ENCODE data around the gene UBE2I. TPM values are rescaled to one million over a fixed set of nuclear protein-coding genes. Genes with fewer than 3 reads are reported as not detected.

The UBE2I gene
- total RNA-seq, 1 experiment from 2014 or later = 71.3 TPM

- Histone ChIP-seq H3K4me3 (ENCODE audit: low read length) (no peak overlapping the region), H3K4me2 (ENCODE audit: low read length) (no peak overlapping the region), H3K79me2 (ENCODE audit: low read length) (no peaks in the 10 kb centered on the region), H3F3A (ENCODE audit: low read length, unreplicated experiment) (no peaks in the 10 kb centered on the region), H3K27ac (ENCODE audit: low read length) (no peak overlapping the region), H3K9me3 (ENCODE audit: low read length) (no peaks in the 10 kb centered on the region), H3K36me3 (ENCODE audit: low read depth, low read length) (no peaks in the 10 kb centered on the region), H3K27me3 (ENCODE audit: low read length) (no peaks in the 10 kb centered on the region), H4K20me1 (ENCODE audit: low read length) (no peaks in the 10 kb centered on the region), H3K9me2 (replicated peaks; ENCODE audit: low read length) (no peaks in the 10 kb centered on the region), H3K9ac (ENCODE audit: low read length) (no peak overlapping the region), H2AFZ (ENCODE audit: low read length) (no peak overlapping the region), H3K4me1 (ENCODE audit: insufficient read depth, low read length) (no peaks in the 10 kb centered on the region)
- ATAC-seq = no peak
- TF ChIP-seq EZH2 (IDR thresholded peaks at IDR 0.05; ENCODE audit: low read length, unreplicated experiment) (no peak), EZH2phosphoT487 (IDR thresholded peaks at IDR 0.05; ENCODE audit: borderline replicate concordance, low read length) (no peak), CTCF (conservative IDR thresholded peaks at IDR 0.05; ENCODE audit: low read depth, low read length) (no peak)
- no TSS peak for BruUV-seq (replicated peaks)
- intact Hi-C loops (cut with micrococcal nuclease) = no loop called here
- no peak for DNase-seq
- ChIA-PET CTCF (no interaction called here), POLR2A (ENCODE audit: unreplicated experiment) (no interaction called here)
These were observed 32.9 kb upstream of the UBE2I start for GRCh38 chr16:1276580-1276878.

- no peak for ATAC-seq
- Histone ChIP-seq H3K4me1 (ENCODE audit: insufficient read depth, low read length) (no peaks in the 10 kb centered on the region), H3K4me3 (ENCODE audit: low read length) (no peak overlapping the region), H3K9me3 (ENCODE audit: low read length) (no peaks in the 10 kb centered on the region), H3K27me3 (ENCODE audit: low read length) (no peaks in the 10 kb centered on the region), H3K9me2 (replicated peaks; ENCODE audit: low read length) (no peaks in the 10 kb centered on the region), H3K9ac (ENCODE audit: low read length) (no peak overlapping the region), H3F3A (ENCODE audit: low read length, unreplicated experiment) (no peaks in the 10 kb centered on the region), H3K79me2 (ENCODE audit: low read length) (no peaks in the 10 kb centered on the region), H3K36me3 (ENCODE audit: low read depth, low read length) (no peaks in the 10 kb centered on the region), H3K27ac (ENCODE audit: low read length) (no peak overlapping the region), H3K4me2 (ENCODE audit: low read length) (no peak overlapping the region), H2AFZ (ENCODE audit: low read length) (no peak overlapping the region), H4K20me1 (ENCODE audit: low read length) (no peaks in the 10 kb centered on the region)
- BruUV-seq (replicated peaks) = no TSS peak
- ChIA-PET POLR2A (ENCODE audit: unreplicated experiment) (no interaction called here), CTCF (no interaction called here)
- DNase-seq = no peak
- TF ChIP-seq EZH2 (IDR thresholded peaks at IDR 0.05; ENCODE audit: low read length, unreplicated experiment) (no peak), EZH2phosphoT487 (IDR thresholded peaks at IDR 0.05; ENCODE audit: borderline replicate concordance, low read length) (no peak), CTCF (conservative IDR thresholded peaks at IDR 0.05; ENCODE audit: low read depth, low read length) (no peak)
- intact Hi-C loops (cut with micrococcal nuclease) = no loop called here
These were observed 32.3 kb upstream of the UBE2I start for GRCh38 chr16:1277151-1277598.

- Histone ChIP-seq H3K9me2 (replicated peaks; ENCODE audit: low read length) (no peaks in the 10 kb centered on the region), H3K9me3 (ENCODE audit: low read length) (no peaks in the 10 kb centered on the region), H3K27ac (ENCODE audit: low read length) (no peak overlapping the region), H3K4me1 (ENCODE audit: insufficient read depth, low read length) (no peaks in the 10 kb centered on the region), H3K4me2 (ENCODE audit: low read length) (no peak overlapping the region), H3K79me2 (ENCODE audit: low read length) (no peaks in the 10 kb centered on the region), H4K20me1 (ENCODE audit: low read length) (no peaks in the 10 kb centered on the region), H3F3A (ENCODE audit: low read length, unreplicated experiment) (no peaks in the 10 kb centered on the region), H2AFZ (ENCODE audit: low read length) (no peak overlapping the region), H3K9ac (ENCODE audit: low read length) (no peak overlapping the region), H3K4me3 (ENCODE audit: low read length) (no peak overlapping the region), H3K36me3 (ENCODE audit: low read depth, low read length) (no peaks in the 10 kb centered on the region), H3K27me3 (ENCODE audit: low read length) (no peaks in the 10 kb centered on the region)
- TF ChIP-seq EZH2phosphoT487 (IDR thresholded peaks at IDR 0.05; ENCODE audit: borderline replicate concordance, low read length) = no peak
- DNase-seq = no peak
- ATAC-seq = no peak
- BruUV-seq (replicated peaks) = no TSS peak
- CTCF ChIA-PET = no interaction called here
- intact Hi-C loops (cut with micrococcal nuclease) = no loop called here
- POLR2A ChIA-PET (ENCODE audit: unreplicated experiment) = no interaction called here
These were observed 31.7 kb upstream of the UBE2I start for GRCh38 chr16:1277617-1278282.

Data from PC-3 (cell line).